KBM-7 (cell line): ENCODE results near the gene AMACR.
"Not testable (repeated sequence)": the region's sequence is repeated elsewhere in the genome, so short reads cannot be mapped to it uniquely, and the experiment has no call there.

Experiments used
- DNase-seq: peaks from one replicate; pipeline ENCODE4 v3.0.0-alpha.2; 2015
- in situ Hi-C: fragments of 300-500 bp; cut with MboI; formaldehyde crosslinking; loops from 2 replicates; pipeline ENCODE4 v1.14.3; 2020; ENCODE audit warnings: low sequenced_read_pairs, low pct_unique_long_range_greater_than_20kb, mixed read lengths

AMACR gene

GRCh38 chr5:34038838-34039237, 31.0 kb upstream of the AMACR start:
- DNase-seq = no peak
- in situ Hi-C loops = no loop called here

- in situ Hi-C loops = no loop called here
- no peak for DNase-seq
Observed at GRCh38 chr5:34038390-34038789, 30.5 kb upstream of the AMACR start.

GRCh38 chr5:34037726-34038125, 29.9 kb upstream of the AMACR start:
- in situ Hi-C loops = no loop called here
- DNase-seq = no peak

GRCh38 chr5:34035756-34036155, 27.9 kb upstream of the AMACR start:
- in situ Hi-C loops = no loop called here
- no peak for DNase-seq

GRCh38 chr5:34034534-34035327, 26.9 kb upstream of the AMACR start:
- in situ Hi-C loops = no loop called here
- no peak for DNase-seq

- in situ Hi-C loops = no loop called here
- no peak for DNase-seq
Observed at GRCh38 chr5:34031966-34032365, 24.1 kb upstream of the AMACR start.

- DNase-seq = no peak
- in situ Hi-C loops = no loop called here
Observed at GRCh38 chr5:34031117-34031516, 23.3 kb upstream of the AMACR start.

- DNase-seq, in situ Hi-C loops: not testable (repeated sequence)
Observed at GRCh38 chr5:34030585-34030984, 22.7 kb upstream of the AMACR start.

- in situ Hi-C loops = no loop called here
- no peak for DNase-seq
Observed at GRCh38 chr5:34030048-34030447, 22.2 kb upstream of the AMACR start.

GRCh38 chr5:34028349-34028748, 20.5 kb upstream of the AMACR start:
- in situ Hi-C loops = no loop called here
- no peak for DNase-seq

GRCh38 chr5:34026089-34026761, 18.4 kb upstream of the AMACR start:
- in situ Hi-C loops = no loop called here
- DNase-seq = no peak

GRCh38 chr5:34022121-34022705, 14.4 kb upstream of the AMACR start:
- DNase-seq = no peak
- in situ Hi-C loops = no loop called here

- no peak for DNase-seq
- in situ Hi-C loops = no loop called here
Observed at GRCh38 chr5:34021334-34021733, 13.5 kb upstream of the AMACR start.

GRCh38 chr5:34020726-34021125, 12.9 kb upstream of the AMACR start:
- in situ Hi-C loops = no loop called here
- DNase-seq = no peak

- in situ Hi-C loops = no loop called here
Observed at GRCh38 chr5:34017254-34017653, 9.4 kb upstream of the AMACR start.

GRCh38 chr5:34016750-34017149, 8.9 kb upstream of the AMACR start:
- in situ Hi-C loops = no loop called here
- no peak for DNase-seq

More at GRCh38 chr5:34017254-34017653, 9.4 kb upstream of the AMACR start:
- no peak for DNase-seq

- in situ Hi-C loops = no loop called here
- DNase-seq = no peak
Observed at GRCh38 chr5:34016222-34016621, 8.4 kb upstream of the AMACR start.

- in situ Hi-C loops = no loop called here
Observed at GRCh38 chr5:34015120-34015822, 7.4 kb upstream of the AMACR start.

GRCh38 chr5:34014626-34015025, 6.8 kb upstream of the AMACR start:
- no peak for DNase-seq
- in situ Hi-C loops = no loop called here

More at GRCh38 chr5:34015120-34015822, 7.4 kb upstream of the AMACR start:
- DNase-seq = no peak

GRCh38 chr5:34013547-34013946, 5.7 kb upstream of the AMACR start:
- in situ Hi-C loops = no loop called here
- DNase-seq = no peak
